ENCODE results near the gene OTOG. TPM values are rescaled to one million over a fixed set of nuclear protein-coding genes. Genes with fewer than 3 reads are reported as not detected.

The OTOG gene
- total and polyA plus RNA-seq, 2 donors (not counting 3 experiments of a cell fraction or from before 2014, with no cell fraction given): not detected

- Histone ChIP-seq H3K79me2 (ENCODE audit: control insufficient read depth, insufficient read depth, low read length) (no peaks in the 10 kb centered on the region), H3K4me2 (ENCODE audit: insufficient read depth, low read length) (no peak overlapping the region), H3K9me3 (replicated peaks; ENCODE audit: control insufficient read depth, insufficient read depth, low read length) (no peaks in the 10 kb centered on the region), H3K9me1 (replicated peaks; ENCODE audit: control insufficient read depth, extremely low read depth, insufficient read depth, low read length) (no peaks in the 10 kb centered on the region), H3K27ac (ENCODE audit: insufficient read depth, low read depth, low read length) (no peak overlapping the region), H3K9ac (replicated peaks; ENCODE audit: extremely low read depth, insufficient read depth, low read length) (no peak overlapping the region), H3K36me3 (ENCODE audit: control insufficient read depth in 2 of 2, extremely low read depth in 1 of 2, insufficient read depth in 2 of 2, low read length in 2 of 2) (no peaks in the 10 kb centered on the region), H3K4me1 (ENCODE audit: control insufficient read depth, extremely low read depth, insufficient read depth, low read length) (peaks cover 15% of the 10 kb centered on the region), H3K4me3 (replicated peaks in 1 of 3; ENCODE audit: insufficient read depth in 1 of 3, low read depth in 1 of 3, low read length in 3 of 3) (no peak overlapping the region), H3K27me3 (ENCODE audit: control insufficient read depth in 2 of 2, insufficient read depth in 2 of 2, low read length in 2 of 2) (no peaks in the 10 kb centered on the region), H4K20me1 (replicated peaks; ENCODE audit: control insufficient read depth, extremely low read depth, insufficient read depth, low read length) (no peaks in the 10 kb centered on the region), H2AFZ (ENCODE audit: low read depth, low read length) (no peak overlapping the region)
- intact Hi-C loops (cut with micrococcal nuclease): no loop called here
- POLR2A ChIA-PET: no interaction called here
- dilution Hi-C loops (cut with MboI; ENCODE audit: extremely low pct_ligation_motif_present, low sequenced_read_pairs): no loop called here
- DNase-seq (ENCODE audit: low read depth, low spot score) (no peak), FAIRE-seq (no peak)
- CTCF ChIA-PET: no interaction called here
- TF ChIP-seq GATA2 (IDR thresholded peaks at IDR 0.05; ENCODE audit: insufficient read depth, insufficient read length, low read depth, low read length) (no peak), MYC (IDR thresholded peaks at IDR 0.05; ENCODE audit: low read depth, low read length) (no peak), CTCF (IDR thresholded peaks at IDR 0.05; ENCODE audit: extremely low read depth in 1 of 2, insufficient read depth in 1 of 2, low read depth in 1 of 2, low read length in 2 of 2) (no peak), FOS (IDR thresholded peaks at IDR 0.05; ENCODE audit: borderline replicate concordance, insufficient read depth, low read length) (no peak), EZH2 (IDR thresholded peaks at IDR 0.05; ENCODE audit: borderline replicate concordance, low read depth, low read length, severe bottlenecking) (no peak), MAX (IDR thresholded peaks at IDR 0.05; ENCODE audit: insufficient read depth, insufficient read length) (no peak), POLR2A (IDR thresholded peaks at IDR 0.05; ENCODE audit: low read depth, low read length) (no peak), JUN (IDR thresholded peaks at IDR 0.05; ENCODE audit: borderline replicate concordance, insufficient read depth, insufficient read length, low read depth) (no peak)
- BruUV-seq (replicated peaks): no TSS peak
These were observed 102.2 kb downstream of the OTOG start for GRCh38 chr11:17649261-17649660.

Data from endothelial cell of umbilical vein (primary cell).